Stimulated activated CD4-positive, alpha-beta T cell treated with anti-CD3 and anti-CD28 coated beads, Interleukin-2, amount 100 ng/mL, for 48 hours (primary cell): ENCODE measurements around the gene SOS1.
"Not testable (repeated sequence)": the region's sequence is repeated elsewhere in the genome, so short reads cannot be mapped to it uniquely, and the experiment has no call there.

Experiments used
- DNase-seq, 2 donors: peaks; one replicate each; pipeline ENCODE4 v3.0.0-alpha.2; 2020

The SOS1 gene

GRCh38 chr2:39120771-39121522 is at the start of gene SOS1:
Gene SOS1, minus strand, starts transcription at chr2:39121051. Its CDS starts 629 bp downstream, at chr2:39120422.
- DNase-seq = peak; percentile 90

DNA sequence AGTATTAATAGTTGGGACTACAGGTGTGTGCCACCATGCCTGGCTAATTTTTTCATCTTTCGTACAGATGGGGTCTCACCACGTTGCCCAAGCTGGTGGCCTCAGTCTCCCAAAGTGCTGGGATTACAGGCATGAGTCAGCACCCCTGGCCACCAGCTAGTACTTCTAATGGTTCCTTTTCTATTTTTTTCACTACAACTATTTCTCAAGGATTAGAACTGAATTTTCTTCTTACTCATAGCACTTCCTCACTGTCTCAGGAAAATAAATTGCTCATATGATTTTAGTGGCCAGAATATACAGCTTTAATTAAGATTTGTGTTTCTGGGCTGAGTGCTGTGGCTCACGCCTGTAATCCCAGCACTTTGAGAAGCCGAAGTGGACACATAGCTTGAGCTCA is 43.2 kb upstream of the SOS1 start:
- no peak for DNase-seq

GRCh38 chr2:39160982-39161381 is 40.1 kb upstream of the SOS1 start:
- DNase-seq = no peak

DNA sequence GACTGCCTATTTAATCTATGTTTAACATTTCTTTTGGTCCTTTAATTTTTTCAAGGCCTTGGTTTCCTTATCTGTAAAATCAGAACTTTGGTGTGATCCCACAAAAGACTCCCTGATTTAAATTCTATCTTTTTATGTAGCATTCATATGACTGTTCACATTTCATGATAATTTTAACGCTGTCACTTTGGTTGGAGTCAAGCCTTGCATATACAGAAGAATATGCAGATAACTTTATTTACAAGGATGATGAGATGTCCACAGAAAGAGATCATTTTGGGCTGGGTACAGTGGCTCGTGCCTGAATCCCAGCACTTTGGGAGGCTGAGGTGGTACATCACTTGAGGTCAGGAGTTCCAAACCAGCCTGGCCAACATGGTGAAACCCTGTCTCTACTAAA is 38.4 kb upstream of the SOS1 start:
- DNase-seq = no peak

- no peak for DNase-seq
Measured at GRCh38 chr2:39158351-39158750, 37.5 kb upstream of the SOS1 start.

GRCh38 chr2:39156846-39157245 is 36.0 kb upstream of the SOS1 start:
- DNase-seq = no peak

GRCh38 chr2:39156107-39156506 is 35.3 kb upstream of the SOS1 start:
- no peak for DNase-seq

GRCh38 chr2:39155573-39155972 is 34.7 kb upstream of the SOS1 start:
- DNase-seq = not testable (repeated sequence)

DNA sequence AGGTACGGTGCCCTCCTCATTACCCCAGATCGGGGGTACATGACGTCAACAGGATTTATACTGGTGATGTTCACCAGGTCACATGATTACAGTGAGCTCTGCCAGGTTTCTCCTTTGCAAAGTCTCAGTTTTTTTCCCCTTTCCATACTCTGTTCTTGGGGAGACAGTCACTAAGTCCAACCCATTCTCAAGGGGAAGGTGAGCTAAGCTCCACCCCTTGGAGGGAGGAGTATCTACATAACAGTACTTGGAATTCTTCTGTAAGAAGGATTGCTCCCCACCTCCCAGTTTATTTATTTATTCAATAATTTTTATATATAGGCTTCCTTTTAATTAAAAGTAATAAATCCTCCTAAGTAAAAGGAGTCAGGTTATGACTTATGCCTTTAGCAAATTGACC is 34.1 kb upstream of the SOS1 start:
- DNase-seq = no peak

- no peak for DNase-seq
Measured at GRCh38 chr2:39153312-39153711, 32.5 kb upstream of the SOS1 start.

DNA sequence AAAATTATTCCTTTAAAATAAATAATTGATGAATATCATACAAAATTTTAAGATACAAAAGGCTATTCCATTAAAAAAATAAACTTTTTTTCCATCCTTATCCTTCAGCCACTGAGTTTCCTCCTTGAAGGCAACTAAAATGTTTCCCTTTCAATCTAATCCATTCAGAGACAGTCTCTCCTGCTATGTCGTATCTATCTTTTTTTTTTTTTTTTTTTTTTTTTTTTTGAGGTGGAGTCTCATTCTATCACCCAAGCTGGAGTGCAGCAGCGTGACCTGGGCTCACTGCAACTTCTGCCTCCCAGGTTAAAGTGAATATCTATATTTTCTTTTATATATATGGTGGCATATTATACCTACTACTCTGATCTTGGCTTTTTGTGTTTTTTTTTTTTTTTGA is 31.7 kb upstream of the SOS1 start:
- no peak for DNase-seq

- no peak for DNase-seq
Measured at GRCh38 chr2:39150890-39151497, 30.1 kb upstream of the SOS1 start.

- no peak for DNase-seq
Measured at GRCh38 chr2:39150102-39150562, 29.3 kb upstream of the SOS1 start.

- DNase-seq = no peak
Measured at GRCh38 chr2:39146630-39147029, 25.8 kb upstream of the SOS1 start.

DNA sequence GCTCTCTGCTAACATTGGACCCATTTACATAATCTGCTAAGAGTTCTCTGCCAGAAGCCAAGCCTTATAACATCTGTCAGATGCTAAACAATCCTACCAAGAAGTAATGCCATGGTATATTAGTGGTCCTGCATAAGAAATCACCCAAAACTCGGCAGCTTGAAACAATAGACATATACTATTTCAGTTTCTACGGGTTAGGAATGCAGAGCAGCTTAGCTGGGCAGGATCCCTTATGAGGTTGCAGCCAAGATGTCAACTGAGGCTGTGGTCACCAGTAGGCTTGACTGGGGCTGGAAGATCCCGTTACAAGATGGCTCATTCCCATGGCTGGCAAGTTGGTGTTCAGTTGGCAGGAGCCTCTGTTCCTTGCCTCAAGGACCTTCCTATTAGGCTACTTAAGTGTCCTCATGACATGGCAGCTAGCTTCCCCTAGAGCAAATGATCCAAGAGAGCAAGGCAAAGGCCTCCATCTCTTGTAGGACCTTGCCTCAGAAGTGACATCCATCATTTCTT is 25.1 kb upstream of the SOS1 start:
- no peak for DNase-seq

DNA sequence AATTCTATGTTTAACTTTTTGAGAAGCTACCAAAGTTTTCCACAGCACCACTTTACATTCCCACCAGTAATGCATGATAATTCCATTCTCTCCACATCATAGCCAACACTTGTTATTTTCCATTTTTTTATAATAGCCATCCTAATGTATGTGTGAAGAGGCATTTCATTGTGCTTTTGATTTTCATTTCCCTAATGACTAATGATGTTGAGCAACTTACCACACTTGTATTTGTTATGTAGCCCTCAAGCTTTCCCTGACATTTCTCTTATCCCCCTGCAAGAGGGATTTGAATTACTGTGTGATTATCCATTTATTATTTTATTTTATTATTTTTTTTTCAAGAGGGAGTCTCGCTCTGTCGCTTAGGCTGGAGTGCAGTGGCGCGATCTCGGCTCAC is 23.6 kb upstream of the SOS1 start:
- DNase-seq = no peak

DNA sequence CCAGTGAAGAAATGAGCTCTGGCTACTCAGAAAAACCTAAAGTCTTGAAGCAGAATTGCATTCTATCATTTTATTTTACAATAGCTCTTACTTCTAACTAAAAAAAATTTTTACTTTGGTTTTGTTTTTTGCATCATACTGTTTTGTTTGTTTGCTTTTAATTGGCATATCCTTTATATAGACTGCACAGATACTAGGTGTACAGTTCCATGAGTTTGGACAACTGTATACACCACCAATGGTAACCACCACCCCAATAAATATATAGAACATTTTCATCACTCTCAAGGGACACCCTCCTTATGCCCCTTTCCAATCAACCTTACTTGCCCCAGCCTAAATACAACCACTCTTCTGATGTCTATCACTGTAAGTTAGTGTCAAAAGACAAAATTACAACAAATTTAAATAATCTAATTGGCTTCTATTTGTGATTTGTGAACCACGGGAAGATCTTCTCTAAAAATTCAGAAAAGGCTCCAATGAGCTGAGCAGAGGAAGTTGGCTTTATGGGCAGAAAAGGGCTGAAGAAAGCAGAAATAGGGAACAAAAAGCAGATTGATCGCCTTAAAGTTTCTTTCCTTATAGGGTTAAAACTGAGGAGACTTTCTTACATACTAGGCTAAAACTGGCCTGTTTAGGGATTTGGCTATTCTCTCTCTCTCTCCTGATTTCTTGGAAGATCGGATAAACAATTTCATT is 22.2 kb upstream of the SOS1 start:
- DNase-seq = no peak

GRCh38 chr2:39141334-39142271 is 20.8 kb upstream of the SOS1 start:
- no peak for DNase-seq

DNA sequence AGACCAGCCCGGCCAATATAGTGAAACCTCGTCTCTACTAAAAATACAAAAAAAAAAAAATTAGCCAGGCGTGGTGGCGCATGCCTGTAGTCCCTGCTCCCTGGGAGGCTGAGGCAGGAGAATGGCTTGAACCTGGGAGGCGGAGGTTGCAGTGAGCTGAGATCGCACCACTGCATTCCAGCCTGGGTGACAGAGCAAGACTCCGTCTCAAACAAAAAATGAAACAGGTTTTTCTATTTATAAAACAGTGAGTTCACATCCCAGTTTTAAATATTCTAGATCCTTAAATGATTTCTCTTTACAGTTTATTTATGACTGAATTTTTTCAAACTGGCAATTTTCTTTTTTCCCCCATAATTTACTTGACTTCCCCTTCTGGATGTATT is 20.1 kb upstream of the SOS1 start:
- not testable (repeated sequence) for DNase-seq

GRCh38 chr2:39140322-39140847 is 19.5 kb upstream of the SOS1 start:
- DNase-seq = no peak

- no peak for DNase-seq
Measured at GRCh38 chr2:39139511-39140237, 18.8 kb upstream of the SOS1 start.

DNA sequence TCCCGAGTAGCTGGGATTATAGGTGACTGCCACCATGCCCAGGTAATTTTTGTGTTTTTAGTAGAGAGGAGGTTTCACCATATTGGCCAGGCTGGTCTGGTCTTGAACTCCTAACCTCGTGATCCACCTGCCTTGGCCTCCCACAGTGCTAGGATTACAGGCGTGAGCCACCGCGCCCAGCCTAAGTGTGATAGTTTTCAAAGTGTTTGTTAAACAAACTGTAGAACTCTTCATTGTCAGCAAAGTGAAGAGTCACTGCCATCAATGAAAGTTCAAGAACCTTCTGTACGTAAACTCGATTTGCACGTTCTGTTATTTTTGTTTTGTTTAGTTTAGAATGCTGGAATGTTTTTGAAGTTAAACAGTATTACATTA is 18.0 kb upstream of the SOS1 start:
- DNase-seq = no peak
